Stimulated activated CD4-positive, alpha-beta T cell treated with anti-CD3 and anti-CD28 coated beads, Interleukin-12 subunit alpha, Interleukin-12 subunit beta, amount 100 ng/mL, for 24 hours (primary cell): ENCODE measurements around the gene GALNT15.

ENCODE experiments used
- DNase-seq, 2 experiments: peaks; one replicate each; pipeline ENCODE4 v3.0.0-alpha.2; 2020; ENCODE audit warnings: low read depth in 2 of 2

GALNT15 gene

DNA sequence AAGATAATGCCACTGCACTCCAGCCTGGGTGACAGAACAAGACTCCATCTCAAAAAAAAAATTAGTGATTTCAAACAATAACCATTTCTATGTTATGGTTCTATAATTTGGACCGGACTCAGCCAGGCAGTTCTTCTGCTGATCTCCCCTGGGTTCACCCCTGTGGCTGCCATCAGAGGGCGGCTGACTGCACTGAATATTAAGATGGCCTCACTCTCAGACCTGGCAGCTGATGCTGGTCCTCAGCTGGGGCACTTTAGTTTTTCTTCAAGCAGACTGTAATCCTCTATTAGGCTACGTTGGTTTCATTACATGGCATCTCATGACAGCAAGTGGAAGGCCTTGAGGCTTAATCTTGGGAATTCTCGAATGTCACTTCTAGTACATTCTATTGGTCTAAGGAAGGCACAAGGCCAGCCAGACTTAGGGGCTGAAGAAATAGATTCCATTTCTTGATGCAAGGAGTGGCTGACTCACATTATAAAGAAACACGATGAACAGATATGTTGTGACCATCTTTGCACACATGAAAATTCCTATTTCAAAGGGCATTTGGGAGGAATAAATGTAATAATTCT, 12.8 kb downstream of the GALNT15 start:
- no peak for DNase-seq

DNA sequence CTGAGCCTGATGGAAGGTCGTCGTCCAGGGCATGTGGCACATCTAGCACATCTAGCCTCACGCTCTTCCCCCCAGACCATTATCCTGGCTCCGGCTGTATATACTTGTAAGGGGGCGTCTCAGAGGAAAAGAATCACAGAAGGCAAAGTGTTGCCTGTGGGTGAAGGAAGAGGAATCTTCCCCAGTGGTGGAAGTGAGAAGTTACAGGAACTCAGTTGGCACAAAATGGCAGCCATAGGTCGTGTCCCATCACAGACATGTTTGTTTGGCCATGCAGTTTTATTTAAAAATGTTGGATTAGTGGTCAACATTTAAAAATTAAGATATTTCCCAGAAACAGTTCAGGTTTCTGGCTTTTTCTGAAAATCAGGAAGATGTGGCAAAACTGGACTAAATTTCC, 13.6 kb downstream of the GALNT15 start:
- no peak for DNase-seq

DNA sequence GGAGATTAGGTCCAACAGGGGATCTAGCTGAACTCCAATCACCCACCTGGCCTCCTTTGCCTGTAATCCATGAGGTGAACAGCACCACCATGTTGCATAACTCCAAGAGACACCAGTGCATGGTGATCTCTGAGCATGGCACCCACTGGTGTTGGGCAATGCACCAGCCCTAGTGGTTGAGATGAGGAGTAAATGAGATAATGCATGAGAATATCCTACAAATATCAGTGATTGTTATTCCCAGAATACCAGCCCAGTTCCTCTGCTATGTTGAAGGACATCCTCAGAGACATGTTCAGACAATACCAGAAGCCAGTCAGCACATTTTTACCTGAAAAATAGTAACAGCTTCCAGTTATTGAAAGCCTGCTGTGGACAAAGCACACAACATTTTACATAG, 14.7 kb downstream of the GALNT15 start:
- no peak for DNase-seq

DNA sequence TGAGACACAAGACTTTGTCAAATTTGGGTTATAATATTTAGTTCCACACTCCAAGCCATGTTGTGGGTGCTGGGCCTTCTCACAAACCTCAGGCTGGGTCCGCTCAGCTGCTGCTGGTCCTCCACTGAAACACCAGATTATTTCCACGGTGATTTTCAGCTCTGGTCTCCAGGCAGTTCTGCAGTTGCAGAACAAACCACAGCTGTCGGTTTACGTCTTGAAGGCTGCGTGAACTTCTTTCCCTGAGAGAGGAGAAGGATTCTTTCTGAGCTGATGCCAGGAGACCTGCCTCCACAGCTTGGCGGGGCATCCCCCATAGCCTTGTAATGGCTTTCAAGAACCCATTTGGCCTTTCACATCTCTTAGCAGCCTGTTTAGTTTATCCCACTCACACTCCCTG, 16.2 kb downstream of the GALNT15 start:
- DNase-seq, result no peak

DNA sequence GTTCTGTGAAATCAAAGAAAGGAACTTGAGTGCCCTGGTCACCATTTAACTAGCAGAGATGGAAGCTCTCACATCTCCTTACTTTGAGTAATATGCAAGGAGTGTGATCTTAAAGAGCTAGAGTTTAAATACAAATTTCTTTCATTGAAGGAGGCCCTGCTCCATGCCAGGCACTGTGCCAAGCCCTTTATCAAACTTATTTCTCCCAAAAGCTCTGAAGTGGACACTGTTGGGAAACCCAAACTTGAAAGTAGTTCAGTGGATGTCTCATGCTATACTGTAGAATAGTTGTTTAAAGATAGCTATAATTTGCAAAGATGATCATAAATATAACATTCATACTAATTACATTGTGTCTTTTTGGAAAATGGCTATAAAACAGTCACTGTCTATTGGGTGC, 17.1 kb downstream of the GALNT15 start:
- DNase-seq, result no peak

DNA sequence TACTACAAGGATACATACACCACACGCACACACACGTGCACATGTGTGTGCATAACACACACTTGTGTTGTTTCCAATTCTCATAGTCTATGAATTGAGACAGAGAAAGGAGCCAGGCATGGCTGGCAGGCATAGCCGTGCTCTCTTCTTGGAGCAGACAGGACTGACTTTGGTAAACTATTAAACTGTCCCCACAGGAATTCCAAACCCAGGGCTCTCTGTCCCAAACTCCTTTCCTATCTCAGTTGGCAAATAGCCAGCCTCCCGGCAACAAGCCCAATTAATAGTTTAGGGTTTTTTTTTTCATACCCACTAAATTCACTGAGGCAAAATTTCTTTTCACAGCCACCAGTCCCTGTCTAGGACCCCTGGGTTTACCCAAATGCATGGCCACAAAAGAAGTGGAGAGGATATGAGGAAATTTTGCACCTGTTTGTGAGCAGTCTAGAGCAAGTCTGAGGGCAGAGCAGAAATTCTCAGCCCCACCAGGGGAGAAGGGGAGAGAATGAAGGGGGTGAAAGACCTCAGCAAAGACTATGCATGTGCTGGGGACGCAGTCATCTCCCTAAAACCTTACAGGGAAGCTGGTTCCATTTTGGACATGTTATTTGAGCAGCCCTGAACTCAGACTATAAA, 17.8 kb downstream of the GALNT15 start:
- no peak for DNase-seq

DNA sequence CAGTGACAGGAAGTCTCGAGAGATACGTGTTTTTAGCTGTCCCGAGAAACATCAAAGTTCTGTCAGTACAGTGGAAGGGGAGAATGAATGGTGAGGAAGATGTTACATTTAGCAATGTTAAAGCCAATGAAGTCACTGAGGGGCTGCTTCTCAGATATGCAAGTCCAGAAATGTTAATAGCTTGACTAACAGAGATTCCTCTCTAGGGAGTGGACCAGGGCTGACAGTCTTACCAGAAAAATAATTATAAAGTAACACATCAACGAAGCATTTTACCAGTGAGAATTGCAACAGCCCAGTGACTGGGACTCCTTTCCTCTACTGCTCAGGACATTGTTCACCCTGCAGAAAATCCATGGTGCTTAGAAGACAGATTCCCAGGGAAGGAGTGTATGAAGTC, 23.9 kb downstream of the GALNT15 start:
- DNase-seq, result no peak

DNA sequence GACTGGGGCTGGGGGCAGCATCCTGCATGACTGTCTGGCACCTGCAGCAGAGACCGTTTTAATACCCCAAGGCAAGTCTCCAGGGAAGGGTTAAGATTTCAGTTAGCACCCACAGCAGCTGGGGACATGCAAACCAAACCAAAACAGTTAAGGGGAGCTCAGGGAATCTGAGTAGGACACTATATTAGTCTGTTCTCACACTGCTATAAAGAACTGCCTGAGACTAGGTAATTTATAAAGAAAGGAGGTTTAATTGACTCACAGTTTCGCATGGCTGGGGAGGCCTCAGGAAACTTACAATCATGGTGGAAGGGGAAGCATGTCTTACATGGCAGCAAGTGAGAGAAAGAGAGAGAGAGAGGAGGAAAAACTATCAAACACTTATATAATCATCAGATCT, 25.3 kb downstream of the GALNT15 start:
- no peak for DNase-seq

DNA sequence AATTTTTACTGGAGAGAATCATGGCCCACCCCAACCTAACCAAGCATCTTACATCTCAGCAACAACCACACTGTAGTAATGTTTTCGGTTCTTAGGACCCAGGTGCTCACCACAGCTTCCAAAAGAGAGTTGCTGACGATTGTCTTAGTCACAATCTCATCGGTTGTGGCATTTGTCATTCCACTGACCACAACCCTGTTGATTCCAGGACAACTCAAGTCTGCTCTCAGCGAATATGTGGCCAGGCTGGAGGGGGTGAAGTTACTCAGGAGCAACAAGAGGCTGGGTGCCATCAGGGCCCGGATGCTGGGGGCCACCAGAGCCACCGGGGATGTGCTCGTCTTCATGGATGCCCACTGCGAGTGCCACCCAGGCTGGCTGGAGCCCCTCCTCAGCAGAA, 25.9 kb downstream of the GALNT15 start:
- DNase-seq, result no peak

DNA sequence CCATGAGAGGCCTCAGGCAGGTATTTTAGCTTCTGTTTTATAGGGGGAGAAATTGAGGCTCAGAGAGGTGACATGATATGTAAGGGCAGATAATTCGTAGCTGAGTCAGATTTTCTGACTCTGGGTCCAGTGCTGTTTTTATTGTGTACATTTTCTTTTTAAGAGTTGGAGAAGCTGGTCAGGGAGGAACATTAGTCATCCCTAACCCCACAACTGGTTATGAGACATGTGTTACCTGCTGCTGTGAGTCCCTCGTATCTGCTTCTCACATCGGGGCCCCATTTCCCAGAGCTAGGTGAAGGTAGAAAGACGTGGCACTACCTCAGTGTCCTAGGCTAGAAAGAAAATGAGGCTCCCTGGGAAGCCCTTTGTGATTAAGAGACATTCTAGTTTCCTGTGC, 28.6 kb downstream of the GALNT15 start:
- DNase-seq, result no peak

DNA sequence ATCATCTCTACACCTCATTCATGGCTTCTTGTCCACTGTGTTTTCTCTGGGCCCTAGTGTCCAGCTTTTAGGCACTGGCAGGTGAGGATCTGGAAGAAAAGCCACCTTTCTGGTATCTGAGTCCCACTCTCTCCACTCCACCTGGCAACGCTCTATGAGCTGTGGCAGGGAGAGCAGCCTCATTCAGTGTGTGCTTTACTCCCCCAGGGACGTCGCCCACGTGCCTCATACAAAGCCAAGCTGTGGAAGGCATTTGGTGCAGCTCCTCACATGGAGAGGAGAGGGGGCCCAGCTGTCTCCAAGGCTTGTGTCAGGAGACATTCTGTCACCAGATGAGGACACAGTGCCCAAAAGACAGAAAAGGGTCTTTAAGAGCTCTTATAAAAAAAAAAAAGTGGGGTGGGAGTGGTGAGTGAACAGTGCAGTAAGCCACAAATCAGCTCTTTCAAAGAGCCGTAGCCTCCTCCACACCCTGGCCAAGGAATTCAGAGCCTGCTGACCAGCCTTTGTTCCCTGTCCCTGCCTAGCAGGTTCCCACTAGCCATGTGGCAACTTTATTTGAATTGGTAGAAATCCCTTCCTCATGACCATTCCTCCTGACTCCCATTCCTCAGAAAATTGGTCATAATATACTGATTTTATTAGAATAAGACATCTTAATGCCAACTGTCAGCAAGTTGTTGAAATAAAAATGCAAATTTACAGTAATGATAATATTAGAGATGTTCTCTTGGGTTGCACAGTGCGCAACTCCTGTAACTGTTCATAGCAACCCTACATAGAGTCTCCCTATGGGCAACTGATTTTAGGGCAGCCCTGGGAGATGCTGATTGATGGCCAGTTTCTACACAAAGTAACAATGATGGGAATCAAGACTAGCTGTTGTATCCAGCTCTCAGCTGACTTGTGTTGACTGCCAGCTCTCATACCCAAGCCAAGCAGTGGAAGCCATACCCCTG, 29.5 kb downstream of the GALNT15 start:
- no peak for DNase-seq

DNA sequence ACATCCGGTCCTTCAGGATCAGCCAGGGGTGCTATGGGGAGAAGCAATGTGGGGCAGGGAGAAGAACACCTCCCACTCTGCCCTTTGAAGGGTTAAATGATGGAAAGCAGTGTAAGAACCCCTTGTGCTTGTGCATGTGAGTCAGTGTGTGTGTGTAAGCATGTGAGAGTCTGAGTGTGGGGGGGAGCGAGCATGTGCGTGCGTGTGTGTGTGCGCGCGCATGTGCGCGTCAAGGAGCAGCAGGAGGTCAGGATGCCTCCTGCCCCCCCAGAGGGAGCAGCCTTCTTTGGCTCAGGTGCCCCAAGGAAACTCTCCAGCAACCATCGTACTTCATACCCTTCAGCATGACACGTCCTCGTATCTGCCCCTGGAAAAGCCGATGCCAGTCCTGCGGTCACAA, 30.3 kb downstream of the GALNT15 start:
- no peak for DNase-seq

DNA sequence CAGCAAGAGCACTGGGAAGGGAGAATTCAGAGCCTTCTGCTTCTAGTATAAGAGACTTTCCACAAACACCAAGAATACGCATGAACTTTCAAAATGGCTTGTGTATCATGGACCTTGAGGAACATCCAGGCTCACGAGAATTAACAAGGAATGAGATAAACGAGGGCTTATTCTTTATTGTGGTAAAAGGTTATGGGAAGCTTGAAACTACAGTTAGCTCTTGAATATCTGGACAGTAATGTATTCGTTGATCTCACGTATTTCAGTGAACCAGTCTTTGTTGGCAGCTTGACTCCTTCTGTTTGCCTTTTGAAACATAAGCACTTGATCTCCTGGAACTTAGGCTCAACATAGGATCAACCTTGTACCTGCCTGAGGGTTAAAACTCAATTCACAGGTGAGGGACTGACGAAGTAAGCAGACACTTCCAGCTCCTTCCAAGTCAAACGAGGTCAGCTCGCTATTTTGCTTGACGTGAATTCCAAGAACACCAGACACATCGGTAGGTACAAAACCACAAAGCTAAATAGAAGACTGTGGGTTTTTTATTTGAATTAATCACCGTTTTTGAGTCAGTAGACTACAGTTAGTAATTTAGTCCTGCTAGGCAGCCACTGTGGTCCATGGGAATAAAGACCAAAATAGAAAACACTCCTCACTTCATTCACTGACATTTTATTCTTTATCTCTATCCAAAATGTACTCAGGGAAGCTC, 30.8 kb downstream of the GALNT15 start:
- DNase-seq, result no peak

DNA sequence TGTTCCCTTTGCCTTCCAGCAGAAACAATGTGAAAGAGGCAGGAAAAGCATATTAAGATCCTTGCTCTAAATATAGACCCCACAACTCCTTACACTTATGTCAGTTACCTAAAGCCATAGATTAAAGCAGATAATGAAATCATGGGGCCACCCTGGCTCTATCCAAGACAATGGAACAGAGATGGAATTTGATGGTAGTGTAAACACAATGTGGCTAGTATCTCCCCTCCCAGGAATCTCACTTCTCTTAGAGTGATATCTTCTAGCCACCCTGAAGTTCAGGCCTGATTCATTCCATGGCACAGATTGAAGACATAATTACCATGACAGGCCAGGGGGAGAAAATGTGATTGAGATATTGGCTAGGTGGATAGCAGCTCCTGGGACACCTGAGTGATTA, 32.6 kb downstream of the GALNT15 start:
- DNase-seq, result no peak

DNA sequence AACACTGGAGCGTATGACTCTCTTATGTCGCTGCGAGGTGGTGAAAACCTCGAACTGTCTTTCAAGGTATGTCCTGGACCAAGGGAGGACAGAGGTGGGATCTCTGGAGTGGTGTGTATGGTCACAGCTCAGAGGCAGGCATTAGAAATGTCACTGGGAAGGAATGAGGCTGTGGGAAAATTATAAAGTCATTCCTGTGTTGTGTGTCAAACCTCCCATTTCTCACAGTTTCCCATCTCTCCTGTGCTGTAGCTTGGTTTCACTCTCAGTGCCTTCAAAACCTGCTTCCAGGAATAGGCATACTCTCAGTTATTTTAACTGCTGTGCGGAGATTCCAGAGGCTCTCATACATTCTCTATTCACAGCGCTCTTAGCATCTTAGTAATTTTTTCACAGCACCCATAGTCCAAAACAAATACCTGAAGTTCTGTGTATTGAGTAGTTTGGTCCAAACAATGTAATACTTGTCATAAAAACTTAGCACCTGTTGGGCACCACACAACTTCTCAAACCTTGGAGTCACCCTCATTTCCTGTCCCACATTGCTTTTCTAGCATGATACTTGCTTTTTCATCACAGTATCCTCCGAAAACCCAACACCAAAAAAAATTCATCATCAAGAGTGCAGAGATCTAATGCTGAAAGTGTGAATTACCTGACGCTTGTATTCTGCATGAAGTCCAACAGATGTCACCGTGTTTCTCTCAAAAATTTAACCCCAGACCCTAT, 36.9 kb downstream of the GALNT15 start:
- no peak for DNase-seq

DNA sequence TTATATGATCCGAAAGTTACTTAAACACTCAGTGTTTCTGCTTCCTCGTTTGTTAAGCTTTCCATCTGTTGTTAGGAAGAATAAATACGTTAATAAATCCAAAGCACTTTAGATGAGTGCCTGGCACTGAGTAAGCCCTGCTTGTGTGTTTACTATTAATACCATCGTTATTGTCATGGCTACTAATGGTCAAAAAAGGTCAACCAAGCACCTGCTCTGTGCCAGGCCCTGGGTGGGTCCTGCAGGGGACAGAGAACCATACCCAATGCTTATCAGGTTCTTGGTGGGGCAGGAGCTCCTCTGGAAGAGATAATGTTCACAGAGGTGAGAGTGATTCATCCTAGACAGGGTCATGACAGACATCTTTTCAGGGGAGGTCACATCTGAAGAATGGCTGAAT, 39.9 kb downstream of the GALNT15 start:
- no peak for DNase-seq

DNA sequence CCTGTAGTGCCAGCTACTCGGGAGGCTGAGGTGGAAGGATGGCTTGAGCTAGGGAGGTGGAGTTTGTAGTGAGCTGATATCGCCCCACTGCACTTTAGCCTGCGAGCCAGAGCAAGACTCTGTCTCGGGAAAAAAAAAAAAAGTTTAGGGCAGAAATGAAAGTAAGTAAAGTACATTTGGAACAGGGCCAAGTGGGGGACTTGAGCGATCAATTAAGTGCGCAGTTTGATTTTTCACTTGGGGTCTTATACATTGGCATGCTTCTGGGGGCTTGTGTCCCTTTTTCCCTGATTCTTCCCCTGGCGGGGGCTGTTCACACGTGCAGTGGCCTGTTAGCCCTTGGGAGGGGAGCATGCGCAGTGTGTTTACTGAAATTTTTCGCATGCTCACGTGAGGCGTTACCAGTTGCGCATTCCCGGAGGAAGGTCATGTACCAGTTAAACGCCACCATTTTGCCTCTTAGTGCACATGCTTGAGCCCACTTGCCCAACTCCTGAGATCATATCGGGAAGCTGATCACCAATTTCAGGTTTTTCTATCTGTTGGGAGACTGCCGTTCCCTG, 42.0 kb downstream of the GALNT15 start:
- no peak for DNase-seq

DNA sequence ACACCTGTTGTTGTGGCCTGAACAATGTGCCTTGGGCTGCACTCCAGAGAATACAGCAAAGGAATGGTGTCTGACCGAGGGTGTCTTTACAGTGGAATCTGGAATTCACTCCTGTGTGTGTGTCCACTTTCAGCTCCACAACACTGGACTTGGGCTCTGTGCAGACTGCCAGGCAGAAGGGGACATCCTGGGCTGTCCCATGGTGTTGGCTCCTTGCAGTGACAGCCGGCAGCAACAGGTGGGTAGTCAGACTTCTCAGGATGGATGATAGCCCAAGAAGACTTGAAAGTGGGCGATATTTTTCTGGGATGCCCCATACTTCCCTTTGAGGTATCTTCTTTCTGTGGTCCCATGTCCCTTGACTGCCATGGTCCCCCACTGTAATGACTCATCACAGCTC, 45.3 kb downstream of the GALNT15 start:
- no peak for DNase-seq

DNA sequence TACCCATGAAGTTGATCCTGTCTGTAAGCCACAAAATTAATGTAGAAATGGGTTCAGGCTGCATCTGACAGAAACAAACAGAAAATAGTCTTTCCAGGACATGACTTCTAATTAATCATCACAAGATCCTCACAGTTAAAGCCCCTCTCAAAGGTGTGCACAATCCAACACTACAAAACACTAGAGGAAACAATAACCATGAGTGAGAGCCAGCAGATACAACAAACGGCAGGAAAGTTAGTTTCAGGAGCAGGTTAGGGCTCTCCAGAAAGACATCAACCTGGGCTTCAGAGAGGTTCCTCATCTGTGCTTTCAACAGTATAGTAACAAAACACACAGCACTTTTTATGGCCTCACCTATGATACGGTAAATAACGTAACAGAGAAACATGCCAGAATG, 47.5 kb downstream of the GALNT15 start:
- no peak for DNase-seq

DNA sequence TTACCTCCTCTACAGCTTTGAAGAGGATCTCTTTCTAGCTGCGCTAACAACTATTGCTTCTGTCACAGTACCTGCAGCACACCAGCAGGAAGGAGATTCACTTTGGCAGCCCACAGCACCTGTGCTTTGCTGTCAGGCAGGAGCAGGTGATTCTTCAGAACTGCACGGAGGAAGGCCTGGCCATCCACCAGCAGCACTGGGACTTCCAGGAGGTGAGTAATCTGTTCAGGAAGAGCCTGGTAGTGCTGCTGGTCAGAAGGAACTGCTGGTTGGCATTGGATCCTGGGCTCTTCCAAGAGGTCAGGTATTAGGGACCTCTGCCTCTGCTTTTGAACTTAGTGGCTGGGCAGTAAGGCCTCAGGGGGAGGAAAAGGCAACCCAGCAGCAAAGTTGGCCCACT, 48.1 kb downstream of the GALNT15 start:
- no peak for DNase-seq

DNA sequence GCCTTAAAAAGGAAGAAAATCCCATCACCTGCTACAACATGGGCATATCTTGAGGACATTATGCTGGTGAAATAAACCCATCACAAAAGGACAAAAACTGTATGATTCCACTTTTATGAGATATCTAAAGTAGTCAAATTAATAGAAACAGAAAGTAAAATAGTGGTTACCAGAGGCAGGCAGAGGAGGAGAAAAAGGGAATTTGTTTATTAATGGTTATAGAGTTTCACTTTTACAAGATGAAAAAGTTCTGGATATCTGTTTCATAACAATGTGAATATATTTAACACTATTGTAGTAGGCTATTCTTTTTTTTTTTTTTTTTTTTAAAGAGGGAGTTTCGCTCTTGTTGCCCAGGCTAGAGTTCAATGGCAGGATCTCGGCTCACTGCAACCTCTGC, 49.8 kb downstream of the GALNT15 start:
- DNase-seq, result no peak
